A204.1 (cell line): ENCODE measurements around the gene C1QTNF6.

Source experiments
- FAIRE-seq: peaks from 2 replicates; lab custom pipeline; 2012; peaks lifted over from hg19 to GRCh38; lab: Jason Lieb, UNC

Gene C1QTNF6

GRCh38 chr22:37190262-37190780, 2.3 kb upstream of the C1QTNF6 start:
- no peak for FAIRE-seq

GRCh38 chr22:37188901-37189466, 937 bp upstream of the C1QTNF6 start:
- no peak for FAIRE-seq

- no peak for FAIRE-seq
These were observed 526 bp downstream of the C1QTNF6 start for GRCh38 chr22:37187552-37187890.

GRCh38 chr22:37186997-37187522, 987 bp downstream of the C1QTNF6 start:
- no peak for FAIRE-seq

GRCh38 chr22:37186228-37186996, 1.6 kb downstream of the C1QTNF6 start:
- no peak for FAIRE-seq

GRCh38 chr22:37185646-37186227, 2.3 kb downstream of the C1QTNF6 start:
- no peak for FAIRE-seq

GRCh38 chr22:37184816-37185541, 3.1 kb downstream of the C1QTNF6 start:
- no peak for FAIRE-seq

- FAIRE-seq: no peak
These were observed 3.7 kb downstream of the C1QTNF6 start for GRCh38 chr22:37184380-37184755.

- FAIRE-seq: no peak
These were observed 4.3 kb downstream of the C1QTNF6 start for GRCh38 chr22:37183432-37184379.

- FAIRE-seq: no peak
These were observed 5.2 kb downstream of the C1QTNF6 start for GRCh38 chr22:37182949-37183245.

- FAIRE-seq: no peak
These were observed 5.7 kb downstream of the C1QTNF6 start for GRCh38 chr22:37182101-37182948.

- FAIRE-seq: no peak
These were observed 6.4 kb downstream of the C1QTNF6 start for GRCh38 chr22:37181681-37182080.

GRCh38 chr22:37180531-37181231, 7.4 kb downstream of the C1QTNF6 start:
- FAIRE-seq: no peak

GRCh38 chr22:37179622-37180420, 8.2 kb downstream of the C1QTNF6 start:
- no peak for FAIRE-seq

GRCh38 chr22:37179126-37179470, 8.9 kb downstream of the C1QTNF6 start:
- no peak for FAIRE-seq

GRCh38 chr22:37178350-37179125, 9.5 kb downstream of the C1QTNF6 start:
- no peak for FAIRE-seq

- FAIRE-seq: no peak
These were observed 10.3 kb downstream of the C1QTNF6 start for GRCh38 chr22:37177755-37178154.

GRCh38 chr22:37177221-37177620, 10.8 kb downstream of the C1QTNF6 start:
- no peak for FAIRE-seq
